Upper lobe of left lung (tissue), 6 donors: Measurements from ENCODE around the gene IGSF9B. TPM values are rescaled to one million over a fixed set of nuclear protein-coding genes. Genes with fewer than 3 reads are reported as not detected.

ENCODE experiments used
- ATAC-seq, 2 donors: fragments of 200-7000 bp; cut with Tn5 transposase; one replicate each; pipeline ENCODE4 v1.9.1; 2022; ENCODE audit warnings: mild to moderate bottlenecking in 2 of 2, moderate library complexity in 2 of 2; ENCODE audit not compliant: low FRiP score in 2 of 2
- DNase-seq, 2 donors: peaks; one replicate each; pipeline ENCODE4 v3.0.0-alpha.2; 2019 to 2020
- H3K27ac ChIP-seq, 4 donors: fragments of 200-600 bp; sonication (generic); one replicate each; pipeline ENCODE4 v1.5.1; 2016 to 2019
- H3K27me3 ChIP-seq, 4 donors: fragments of 200-600 bp; sonication (generic); one replicate each; pipeline ENCODE4 v1.5.1; 2017 to 2019
- H3K36me3 ChIP-seq, 4 donors: fragments of 200-600 bp; sonication (generic); one replicate each; pipeline ENCODE4 v1.5.1; 2016 to 2019
- H3K4me1 ChIP-seq, 4 donors: fragments of 200-600 bp; sonication (generic); one replicate each; pipeline ENCODE4 v1.5.1; 2018 to 2019
- H3K4me3 ChIP-seq, 4 donors: fragments of 200-600 bp; sonication (generic); one replicate each; pipeline ENCODE4 v1.5.1; 2017 to 2019; ENCODE audit warnings: mild to moderate bottlenecking in 2 of 4, moderate library complexity in 1 of 4
- H3K9me3 ChIP-seq, 4 donors: fragments of 200-600 bp; sonication (generic); one replicate each; pipeline ENCODE4 v1.5.1; 2018 to 2019
- CTCF ChIP-seq, 6 experiments: fragments of 450-650 bp in 4 of 6; fragments of 200-600 bp in 2 of 6; sonication (generic) in 2 of 6; IDR thresholded peaks; one replicate each; pipeline ENCODE4 v1.5.1; 2016 to 2019; ENCODE audit warnings: antibody characterized with exemption in 6 of 6
- EP300 ChIP-seq, 4 donors: sonication (generic); formaldehyde crosslinking; IDR thresholded peaks; one replicate each; pipeline ENCODE4 v1.5.1; 2017; ENCODE audit warnings: antibody characterized with exemption in 4 of 4, control low read depth in 2 of 4
- POLR2A ChIP-seq, 4 donors: fragments of 450-650 bp; IDR thresholded peaks; one replicate each; pipeline ENCODE4 v1.5.1; 2016 to 2017; ENCODE audit warnings: antibody characterized with exemption in 4 of 4, mild to moderate bottlenecking in 2 of 4
- POLR2AphosphoS5 ChIP-seq, 2 donors: sonication (generic); formaldehyde crosslinking; IDR thresholded peaks; one replicate each; pipeline ENCODE4 v1.5.1; 2017; ENCODE audit warnings: antibody characterized with exemption in 2 of 2
- WGBS, 2 donors: methylation state at CpG; one replicate each; pipeline ENCODE4 v1.1.5; 2017 to 2018; 5-methylcytosine and 5-hydroxymethylcytosine counted together
- total RNA-seq, 6 donors: library from RNA; depleted of rRNA in 4 of 6; stranded (reverse); fragments of >200 nt in 4 of 6; gene quantifications; one replicate each; pipeline versions ENCODE4 v1.1.0 to v1.2.1, GENCODE V29; 2016 to 2021
- donor health status: DM: no; HTN: no; CAD: no; lungs with moderate emphysema.
- donor health status: DM: no; HTN: yes; CAD: no; lungs with severe emphysema.

The IGSF9B gene
- total RNA-seq, 6 donors from 2014 or later: 1.6 to 13.6 (median 5.3) TPM

GRCh38 chr11:133995066-133995465, 38.3 kb upstream of the IGSF9B start:
- H3K36me3 ChIP-seq: no peaks in the 10 kb centered on the region
- ATAC-seq (no peak), DNase-seq (no peak)
- H3K9me3 ChIP-seq: no peaks in the 10 kb centered on the region
- no peak overlapping the region for H3K4me3 ChIP-seq
- H3K27me3 ChIP-seq: no peaks in the 10 kb centered on the region
- H3K27ac ChIP-seq: no peak overlapping the region
- TF ChIP-seq POLR2A (IDR thresholded peaks at IDR 0.05) (no peak), EP300 (IDR thresholded peaks at IDR 0.05) (no peak), POLR2AphosphoS5 (IDR thresholded peaks at IDR 0.05) (no peak), CTCF (IDR thresholded peaks at IDR 0.05) (no peak)
- peaks cover 0 to 3% (median 0%) of the 10 kb centered on the region in 4 donors for H3K4me1 ChIP-seq
- 72 to 87% methylated on average over 8 of the region's 8 CpGs for WGBS, 2 donors

- TF ChIP-seq POLR2A (IDR thresholded peaks at IDR 0.05) (no peak), EP300 (IDR thresholded peaks at IDR 0.05) (no peak), POLR2AphosphoS5 (IDR thresholded peaks at IDR 0.05) (no peak), CTCF (IDR thresholded peaks at IDR 0.05) (no peak)
- H3K4me1 ChIP-seq: peaks cover 0 to 3% (median 0%) of the 10 kb centered on the region in 4 donors
- 94 to 96% methylated on average over 13 of the region's 13 CpGs for WGBS, 2 donors
- no peak overlapping the region for H3K27ac ChIP-seq
- no peak for DNase-seq
- no peaks in the 10 kb centered on the region for H3K27me3 ChIP-seq
- no peak overlapping the region for H3K4me3 ChIP-seq
- no peak for ATAC-seq
- no peaks in the 10 kb centered on the region for H3K9me3 ChIP-seq
- H3K36me3 ChIP-seq: no peaks in the 10 kb centered on the region
These were observed 37.2 kb upstream of the IGSF9B start for GRCh38 chr11:133993921-133994320.

- no peak for DNase-seq
- no peak for TF ChIP-seq POLR2AphosphoS5 (IDR thresholded peaks at IDR 0.05)
- no peak for TF ChIP-seq EP300 (IDR thresholded peaks at IDR 0.05)
- TF ChIP-seq CTCF (IDR thresholded peaks at IDR 0.05): no peak
- no peak for TF ChIP-seq POLR2A (IDR thresholded peaks at IDR 0.05)
- H3K27ac ChIP-seq: no peak overlapping the region
These were observed 36.3 kb upstream of the IGSF9B start for GRCh38 chr11:133993107-133993506.

GRCh38 chr11:133992121-133992520, 35.4 kb upstream of the IGSF9B start:
- ATAC-seq (no peak), DNase-seq (no peak)
- TF ChIP-seq POLR2AphosphoS5 (IDR thresholded peaks at IDR 0.05) (no peak), EP300 (IDR thresholded peaks at IDR 0.05) (no peak), POLR2A (IDR thresholded peaks at IDR 0.05) (no peak), CTCF (IDR thresholded peaks at IDR 0.05) (no peak)
- H3K9me3 ChIP-seq: no peaks in the 10 kb centered on the region
- no peaks in the 10 kb centered on the region for H3K36me3 ChIP-seq
- H3K4me1 ChIP-seq: no peaks in the 10 kb centered on the region
- H3K4me3 ChIP-seq: no peak overlapping the region
- WGBS, 2 donors: 43 to 62% methylated on average over 4 of the region's 4 CpGs
- H3K27ac ChIP-seq: no peak overlapping the region
- H3K27me3 ChIP-seq: no peaks in the 10 kb centered on the region

More at GRCh38 chr11:133993107-133993506, 36.3 kb upstream of the IGSF9B start:
- no peaks in the 10 kb centered on the region for H3K36me3 ChIP-seq
- WGBS, 2 donors: 81 to 83% methylated on average over 7 of the region's 7 CpGs
- ATAC-seq: no peak
- H3K4me1 ChIP-seq: peaks cover 0 to 3% (median 0%) of the 10 kb centered on the region in 4 donors
- no peaks in the 10 kb centered on the region for H3K27me3 ChIP-seq
- no peak overlapping the region for H3K4me3 ChIP-seq
- H3K9me3 ChIP-seq: no peaks in the 10 kb centered on the region

- H3K4me1 ChIP-seq: no peaks in the 10 kb centered on the region
- no peak for DNase-seq
- no peak for TF ChIP-seq POLR2AphosphoS5 (IDR thresholded peaks at IDR 0.05)
- TF ChIP-seq EP300 (IDR thresholded peaks at IDR 0.05): no peak
- TF ChIP-seq POLR2A (IDR thresholded peaks at IDR 0.05): no peak
- no peak for TF ChIP-seq CTCF (IDR thresholded peaks at IDR 0.05)
These were observed 34.3 kb upstream of the IGSF9B start for GRCh38 chr11:133991101-133991500.

More at GRCh38 chr11:133991101-133991500, 34.3 kb upstream of the IGSF9B start:
- Histone ChIP-seq H3K27ac (no peak overlapping the region), H3K4me3 (no peak overlapping the region), H3K9me3 (no peaks in the 10 kb centered on the region), H3K27me3 (no peaks in the 10 kb centered on the region), H3K36me3 (no peaks in the 10 kb centered on the region)
- 66 to 74% methylated on average over 6 to 10 of the region's 12 CpGs for WGBS, 2 donors
- ATAC-seq: no peak
